ENCODE results near the gene C16orf74. TPM values are rescaled to one million over a fixed set of nuclear protein-coding genes. Genes with fewer than 3 reads are reported as not detected.

C16orf74 gene
- total RNA-seq, 1 experiment from 2014 or later = 3.4 TPM

GRCh38 chr16:85730186-85730465 lies 20.8 kb downstream of the C16orf74 start:
- no peak for DNase-seq
- CTCF ChIA-PET = interaction anchor here (1.4 kb wide), 1 partner anchor 8 kb away, joined by 4 read pairs; no protein-coding TSS in a partner anchor
- intact Hi-C loops (cut with micrococcal nuclease; ENCODE audit: unreplicated experiment) = no loop called here
- Mint-ChIP-seq H3K27ac (ENCODE audit: unreplicated experiment) (no peak overlapping the region), H3K27me3 (ENCODE audit: unreplicated experiment) (peaks cover 14% of the 10 kb centered on the region), H3K36me3 (ENCODE audit: insufficient read depth, unreplicated experiment) (no peaks in the 10 kb centered on the region), H3K4me3 (ENCODE audit: low read depth, unreplicated experiment) (no peak overlapping the region), H3K9me3 (ENCODE audit: low read depth, unreplicated experiment) (no peaks in the 10 kb centered on the region), H3K4me1 (ENCODE audit: low read depth, unreplicated experiment) (no peaks in the 10 kb centered on the region)
- BruUV-seq (replicated peaks) = no TSS peak
- TF ChIP-seq, protein P1, sequence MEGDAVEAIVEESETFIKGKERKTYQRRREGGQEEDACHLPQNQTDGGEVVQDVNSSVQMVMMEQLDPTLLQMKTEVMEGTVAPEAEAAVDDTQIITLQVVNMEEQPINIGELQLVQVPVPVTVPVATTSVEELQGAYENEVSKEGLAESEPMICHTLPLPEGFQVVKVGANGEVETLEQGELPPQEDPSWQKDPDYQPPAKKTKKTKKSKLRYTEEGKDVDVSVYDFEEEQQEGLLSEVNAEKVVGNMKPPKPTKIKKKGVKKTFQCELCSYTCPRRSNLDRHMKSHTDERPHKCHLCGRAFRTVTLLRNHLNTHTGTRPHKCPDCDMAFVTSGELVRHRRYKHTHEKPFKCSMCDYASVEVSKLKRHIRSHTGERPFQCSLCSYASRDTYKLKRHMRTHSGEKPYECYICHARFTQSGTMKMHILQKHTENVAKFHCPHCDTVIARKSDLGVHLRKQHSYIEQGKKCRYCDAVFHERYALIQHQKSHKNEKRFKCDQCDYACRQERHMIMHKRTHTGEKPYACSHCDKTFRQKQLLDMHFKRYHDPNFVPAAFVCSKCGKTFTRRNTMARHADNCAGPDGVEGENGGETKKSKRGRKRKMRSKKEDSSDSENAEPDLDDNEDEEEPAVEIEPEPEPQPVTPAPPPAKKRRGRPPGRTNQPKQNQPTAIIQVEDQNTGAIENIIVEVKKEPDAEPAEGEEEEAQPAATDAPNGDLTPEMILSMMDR (IDR thresholded peaks at IDR 0.05; ENCODE audit: unreplicated experiment) = no peak

DNA sequence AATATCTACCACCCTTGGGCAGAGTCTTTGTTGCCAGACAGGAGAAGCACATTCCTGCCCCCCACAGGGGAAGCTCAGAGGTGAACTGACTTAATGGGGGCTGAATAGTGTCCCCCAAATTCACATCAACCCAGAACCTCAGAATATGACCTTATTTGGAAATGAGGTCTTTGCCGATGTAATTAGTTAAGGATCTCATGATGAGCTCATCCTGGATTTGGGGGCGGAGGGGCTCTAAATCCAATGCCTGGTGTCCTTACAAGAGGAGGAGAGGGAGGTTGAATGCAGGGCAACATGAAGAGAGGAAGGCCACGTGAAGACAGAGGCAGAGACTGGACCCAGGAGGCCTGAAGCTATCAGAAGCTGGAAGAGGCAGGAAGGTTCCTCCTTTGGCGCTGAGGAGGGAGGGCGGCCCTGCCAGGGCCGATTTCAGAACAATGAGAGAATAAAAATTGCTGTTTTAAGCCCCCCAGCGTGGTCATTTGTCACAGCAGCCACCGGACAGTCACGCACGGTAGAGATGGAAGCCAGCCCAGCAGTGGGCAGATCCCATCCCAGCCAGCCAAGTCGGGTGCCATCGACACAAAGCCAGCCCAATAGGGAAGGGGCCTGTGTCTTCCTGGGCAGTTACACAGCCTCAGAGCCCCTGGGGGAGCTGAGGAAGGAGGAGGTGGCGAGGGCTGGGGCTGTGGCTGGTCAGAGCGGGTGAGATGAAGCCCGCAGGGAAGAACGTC lies 21.3 kb downstream of the C16orf74 start:
- no peaks in the 10 kb centered on the region for H3K4me1 Mint-ChIP-seq (ENCODE audit: low read depth, unreplicated experiment)
- H3K9me3 Mint-ChIP-seq (ENCODE audit: low read depth, unreplicated experiment) = no peaks in the 10 kb centered on the region
- intact Hi-C loops (cut with micrococcal nuclease; ENCODE audit: unreplicated experiment) = no loop called here
- H3K27ac Mint-ChIP-seq (ENCODE audit: unreplicated experiment) = no peak overlapping the region
- no peaks in the 10 kb centered on the region for H3K36me3 Mint-ChIP-seq (ENCODE audit: insufficient read depth, unreplicated experiment)
- H3K4me3 Mint-ChIP-seq (ENCODE audit: low read depth, unreplicated experiment) = no peak overlapping the region
- H3K27me3 Mint-ChIP-seq (ENCODE audit: unreplicated experiment) = peaks cover 14% of the 10 kb centered on the region
- TF ChIP-seq, protein P1 (IDR thresholded peaks at IDR 0.05; ENCODE audit: unreplicated experiment) = no peak
- CTCF ChIA-PET = interaction anchor here (1.4 kb wide), 1 partner anchor 9 kb away, joined by 4 read pairs; no protein-coding TSS in a partner anchor
- no peak for DNase-seq
- BruUV-seq (replicated peaks) = no TSS peak

DNA sequence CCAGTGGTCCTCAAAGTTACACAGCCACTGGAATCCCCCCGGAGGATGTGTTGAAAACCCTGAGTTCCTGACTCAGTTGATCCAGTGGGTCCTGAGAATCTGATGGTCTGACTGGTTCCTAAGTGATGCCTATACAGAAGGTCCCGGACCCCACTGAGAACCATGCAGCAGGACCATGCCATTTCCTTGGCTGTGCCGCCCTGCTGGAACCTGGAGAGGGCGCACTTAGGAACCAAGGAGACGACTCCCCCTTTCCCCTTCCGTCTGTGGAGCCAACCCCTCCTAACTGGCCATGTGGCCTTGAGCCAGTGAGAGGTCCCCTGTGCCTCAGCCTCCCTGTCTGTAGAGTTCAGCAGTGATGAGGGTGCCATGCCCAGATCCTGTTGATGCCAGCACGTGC lies 22.0 kb downstream of the C16orf74 start:
- H3K4me3 Mint-ChIP-seq (ENCODE audit: low read depth, unreplicated experiment) = no peak overlapping the region
- CTCF ChIA-PET = interaction anchor here (1.4 kb wide), 1 partner anchor 9 kb away, joined by 4 read pairs; no protein-coding TSS in a partner anchor
- H3K9me3 Mint-ChIP-seq (ENCODE audit: low read depth, unreplicated experiment) = no peaks in the 10 kb centered on the region
- DNase-seq = no peak
- peaks cover 14% of the 10 kb centered on the region for H3K27me3 Mint-ChIP-seq (ENCODE audit: unreplicated experiment)
- no peak overlapping the region for H3K27ac Mint-ChIP-seq (ENCODE audit: unreplicated experiment)
- H3K4me1 Mint-ChIP-seq (ENCODE audit: low read depth, unreplicated experiment) = no peaks in the 10 kb centered on the region
- no peaks in the 10 kb centered on the region for H3K36me3 Mint-ChIP-seq (ENCODE audit: insufficient read depth, unreplicated experiment)
- BruUV-seq (replicated peaks) = no TSS peak
- intact Hi-C loops (cut with micrococcal nuclease; ENCODE audit: unreplicated experiment) = no loop called here
- TF ChIP-seq, protein P1 (IDR thresholded peaks at IDR 0.05; ENCODE audit: unreplicated experiment) = no peak

DNA sequence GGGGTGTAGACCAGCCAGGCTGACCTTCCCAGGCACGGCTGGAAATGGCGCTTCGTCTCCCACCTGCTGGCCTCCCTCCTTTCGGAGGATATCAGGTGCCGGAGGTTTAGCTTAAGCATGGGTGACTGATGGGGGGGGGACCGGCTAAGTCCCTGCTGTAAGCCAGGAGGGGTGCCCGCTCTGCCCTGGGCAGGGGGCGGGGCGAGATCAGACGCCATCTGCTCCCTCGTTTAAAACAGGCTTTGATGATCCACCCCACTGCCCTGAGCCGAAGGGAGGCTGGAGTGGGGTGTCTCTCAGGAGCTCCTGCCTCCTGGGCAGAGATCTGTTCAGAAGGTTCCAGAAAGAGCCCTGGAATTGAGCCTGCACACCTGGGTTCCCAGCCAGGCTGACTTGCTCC lies 26.0 kb downstream of the C16orf74 start:
- H3K9me3 Mint-ChIP-seq (ENCODE audit: low read depth, unreplicated experiment) = no peaks in the 10 kb centered on the region
- TF ChIP-seq, protein P1 (IDR thresholded peaks at IDR 0.05; ENCODE audit: unreplicated experiment) = no peak
- CTCF ChIA-PET = no interaction called here
- no peaks in the 10 kb centered on the region for H3K4me1 Mint-ChIP-seq (ENCODE audit: low read depth, unreplicated experiment)
- no TSS peak for BruUV-seq (replicated peaks)
- peaks cover 14% of the 10 kb centered on the region for H3K27me3 Mint-ChIP-seq (ENCODE audit: unreplicated experiment)
- no peak for DNase-seq
- H3K27ac Mint-ChIP-seq (ENCODE audit: unreplicated experiment) = no peak overlapping the region
- H3K4me3 Mint-ChIP-seq (ENCODE audit: low read depth, unreplicated experiment) = no peak overlapping the region
- intact Hi-C loops (cut with micrococcal nuclease; ENCODE audit: unreplicated experiment) = no loop called here
- peaks cover 6% of the 10 kb centered on the region for H3K36me3 Mint-ChIP-seq (ENCODE audit: insufficient read depth, unreplicated experiment)
